Stimulated activated effector memory CD8-positive, alpha-beta T cell treated with anti-CD3 and anti-CD28 coated beads, Interleukin-12 subunit alpha, Interleukin-12 subunit beta, amount 100 ng/mL, for 72 hours (primary cell): ENCODE measurements around the gene TM9SF1.

ENCODE experiments used
- ATAC-seq: fragments of 150-1000 bp; cut with Tn5 transposase; 2 replicates; pipeline ENCODE4 v1.10.0; 2021
- DNase-seq, 2 donors: peaks; one replicate each; pipeline ENCODE4 v3.0.0; 2021 to 2022; ENCODE audit warnings: low spot score in 2 of 2
- H3K27ac Mint-ChIP-seq: one replicate; pipeline ENCODE4 v1.8.0; 2022; ENCODE audit warnings: mild to moderate bottlenecking, mixed read lengths
- H3K36me3 Mint-ChIP-seq: one replicate; pipeline ENCODE4 v1.8.0; 2022; ENCODE audit warnings: mild to moderate bottlenecking, mixed read lengths
- H3K4me1 Mint-ChIP-seq: one replicate; pipeline ENCODE4 v1.8.0; 2022; ENCODE audit warnings: mixed read lengths
- H3K4me3 Mint-ChIP-seq: one replicate; pipeline ENCODE4 v1.8.0; 2022; ENCODE audit warnings: mild to moderate bottlenecking, mixed read lengths
- H3K9me3 Mint-ChIP-seq: one replicate; pipeline ENCODE4 v1.8.0; 2022; ENCODE audit warnings: mixed read lengths

The TM9SF1 gene, protein sequence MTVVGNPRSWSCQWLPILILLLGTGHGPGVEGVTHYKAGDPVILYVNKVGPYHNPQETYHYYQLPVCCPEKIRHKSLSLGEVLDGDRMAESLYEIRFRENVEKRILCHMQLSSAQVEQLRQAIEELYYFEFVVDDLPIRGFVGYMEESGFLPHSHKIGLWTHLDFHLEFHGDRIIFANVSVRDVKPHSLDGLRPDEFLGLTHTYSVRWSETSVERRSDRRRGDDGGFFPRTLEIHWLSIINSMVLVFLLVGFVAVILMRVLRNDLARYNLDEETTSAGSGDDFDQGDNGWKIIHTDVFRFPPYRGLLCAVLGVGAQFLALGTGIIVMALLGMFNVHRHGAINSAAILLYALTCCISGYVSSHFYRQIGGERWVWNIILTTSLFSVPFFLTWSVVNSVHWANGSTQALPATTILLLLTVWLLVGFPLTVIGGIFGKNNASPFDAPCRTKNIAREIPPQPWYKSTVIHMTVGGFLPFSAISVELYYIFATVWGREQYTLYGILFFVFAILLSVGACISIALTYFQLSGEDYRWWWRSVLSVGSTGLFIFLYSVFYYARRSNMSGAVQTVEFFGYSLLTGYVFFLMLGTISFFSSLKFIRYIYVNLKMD

DNA sequence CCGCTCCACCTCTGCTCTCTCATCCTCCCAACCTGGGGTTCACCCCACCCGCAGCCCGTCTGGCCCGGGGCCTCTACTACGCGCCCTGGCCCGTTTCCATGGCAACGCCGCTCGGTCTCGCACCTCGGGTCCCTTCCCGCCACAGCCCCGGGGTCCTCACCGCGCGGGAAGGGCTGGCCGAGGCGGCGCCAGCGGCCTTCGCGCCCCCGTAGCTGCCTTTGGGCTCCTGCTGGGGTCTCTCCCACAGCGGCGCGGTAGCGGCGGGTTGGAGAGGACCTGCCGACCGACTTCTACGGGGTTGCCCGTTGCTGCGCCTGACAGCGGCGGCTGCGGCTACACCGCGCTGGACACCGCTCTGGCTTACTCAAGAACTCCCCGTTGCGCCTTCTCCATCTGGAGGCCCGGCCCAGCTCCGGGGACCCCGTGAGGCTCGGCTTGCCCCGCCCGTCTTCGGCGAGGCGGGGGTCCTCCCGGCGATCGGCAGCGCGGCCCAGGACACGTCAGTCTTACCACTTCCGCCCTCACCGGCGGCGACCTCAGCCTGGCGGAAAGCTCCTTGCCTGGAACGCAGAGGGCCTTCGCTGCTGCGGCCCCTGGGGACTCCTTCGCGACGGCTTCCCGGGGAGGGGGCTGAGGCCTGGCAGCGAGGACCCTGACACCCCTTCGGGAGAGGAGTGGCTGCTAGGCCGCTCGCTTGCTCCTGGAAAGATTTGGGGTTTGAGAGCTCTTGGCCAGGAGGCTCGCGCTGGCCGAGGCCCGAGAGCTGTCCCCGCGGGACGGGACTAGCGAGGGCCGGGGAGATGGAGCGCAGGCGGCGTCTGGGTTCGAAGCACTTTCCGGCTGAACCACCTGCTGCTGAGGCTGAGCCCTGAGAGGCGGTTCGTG lies at the start of gene TM9SF1:
TM9SF1 (minus strand) TSS at position 256 of the 885 bp plus-strand sequence. CDS start 422 bp downstream, outside the sequence.
- Mint-ChIP-seq H3K9me3 (peaks cover 4% of the 10 kb centered on the region), H3K36me3 (peaks cover 90% of the 10 kb centered on the region), H3K4me3 (peak within 1 kb of the TSS; percentile 78), H3K4me1 (peaks cover 51% of the 10 kb centered on the region), H3K27ac (peak within 1 kb of the TSS; percentile 99)
- ATAC-seq (peak; percentile 94), DNase-seq (peak; percentile 84 to 92)

DNA sequence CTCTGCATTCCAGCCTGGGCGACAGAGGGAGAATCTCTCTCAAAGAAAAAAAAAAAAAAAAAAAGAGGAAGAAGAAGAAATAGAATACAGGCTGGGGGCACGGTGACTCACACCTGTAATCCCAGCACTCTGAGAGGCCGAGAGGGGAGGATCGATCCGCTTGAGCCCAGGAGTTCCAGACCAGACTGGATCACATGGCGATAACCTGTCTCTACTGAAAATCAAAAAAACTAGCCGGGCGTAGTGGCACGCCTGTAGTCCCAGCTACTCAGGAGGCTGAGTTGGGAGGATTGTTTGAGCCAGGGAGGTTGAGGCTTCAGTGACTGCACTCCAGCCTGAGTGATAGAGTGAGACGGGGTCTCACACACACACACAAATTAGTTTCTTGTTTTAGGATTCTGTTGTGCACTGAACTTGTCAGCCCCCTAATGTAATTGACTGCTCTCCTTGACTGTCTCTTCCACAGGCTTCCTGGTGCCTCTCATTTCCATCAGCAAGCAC lies 48.1 kb upstream of the TM9SF1 start:
- H3K27ac Mint-ChIP-seq, result peak overlapping the region; percentile 98
- H3K4me1 Mint-ChIP-seq, result peaks cover 63% of the 10 kb centered on the region
- no peaks in the 10 kb centered on the region for H3K9me3 Mint-ChIP-seq
- ATAC-seq (no peak), DNase-seq (no peak)
- H3K36me3 Mint-ChIP-seq, result peaks cover 47% of the 10 kb centered on the region
- peak overlapping the region; percentile 91 for H3K4me3 Mint-ChIP-seq

DNA sequence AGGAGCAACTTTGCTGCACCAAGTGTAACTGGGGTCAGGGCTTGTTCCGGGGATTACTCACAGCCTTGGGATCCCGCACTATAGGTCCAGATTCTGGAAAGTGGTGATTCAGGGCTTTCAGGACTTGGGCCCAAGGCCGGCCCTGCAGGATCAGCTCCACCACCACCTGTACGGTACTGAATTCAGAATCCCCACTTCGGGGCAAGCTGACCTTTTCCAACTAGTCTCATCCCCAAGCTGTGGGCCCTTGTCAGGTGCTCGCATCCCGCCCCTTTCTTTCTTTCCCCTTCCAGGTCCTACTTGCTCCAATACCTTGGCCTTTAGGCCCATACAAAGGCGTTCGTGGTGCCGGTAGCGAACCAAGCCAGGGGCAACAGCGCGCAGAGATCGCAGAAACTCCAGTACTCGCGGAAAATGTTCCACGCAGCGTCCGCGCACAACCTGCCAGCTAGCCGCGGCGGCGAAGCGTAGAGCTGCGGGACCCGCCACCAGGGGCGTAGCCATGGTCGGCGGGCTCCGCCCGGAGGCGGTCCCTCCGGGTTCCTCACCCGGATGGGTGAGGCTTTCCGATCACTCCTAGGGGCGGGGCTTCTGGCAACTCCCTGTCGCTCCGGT lies 46.7 kb upstream of the TM9SF1 start:
- Mint-ChIP-seq H3K27ac (peak overlapping the region; percentile 98), H3K36me3 (peaks cover 62% of the 10 kb centered on the region), H3K9me3 (no peaks in the 10 kb centered on the region), H3K4me3 (peak overlapping the region; percentile 91), H3K4me1 (peaks cover 67% of the 10 kb centered on the region)
- DNase-seq (no peak), ATAC-seq (peak; percentile 88)

DNA sequence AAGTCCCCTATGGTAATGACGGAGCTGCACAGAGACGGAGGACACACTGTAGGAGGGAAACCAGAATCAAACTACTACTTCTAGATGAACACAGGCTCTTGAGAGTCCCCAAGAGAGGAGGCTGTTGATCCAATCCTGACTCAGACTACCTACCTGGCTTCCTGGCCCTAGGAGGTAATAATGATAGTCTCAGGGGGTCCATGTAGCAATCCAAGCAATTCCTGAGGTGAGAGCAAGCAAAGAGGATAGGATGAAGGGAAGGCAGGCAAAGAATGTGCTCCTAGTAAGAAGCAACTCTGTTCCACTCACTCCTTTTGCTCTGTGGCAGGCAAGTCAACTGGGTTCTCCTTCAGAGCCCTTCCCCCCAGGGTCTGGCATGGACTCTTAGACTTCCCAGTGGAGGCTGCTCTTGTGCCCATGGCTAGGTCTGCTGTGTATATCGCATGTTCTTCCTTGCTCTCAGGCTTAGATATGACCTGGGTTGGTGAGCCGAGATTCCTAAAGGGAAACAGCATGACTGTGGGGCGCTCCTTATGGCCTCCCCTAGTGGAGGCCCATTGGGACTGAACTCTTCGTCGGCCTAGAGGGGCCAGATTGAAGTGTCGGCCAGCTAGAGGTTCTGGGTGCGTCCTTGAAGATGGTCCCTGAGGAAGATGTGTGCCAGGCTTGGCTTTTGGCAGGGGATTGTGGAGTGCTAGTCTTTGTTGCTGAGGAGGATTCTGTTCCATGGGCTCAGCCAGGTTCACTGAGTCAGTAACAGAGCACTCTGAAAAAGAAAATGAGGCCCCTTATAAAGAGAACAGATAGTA lies 45.1 kb upstream of the TM9SF1 start:
- no peak for ATAC-seq
- Mint-ChIP-seq H3K4me3 (peak overlapping the region; percentile 91), H3K4me1 (peaks cover 76% of the 10 kb centered on the region), H3K27ac (peak overlapping the region; percentile 84), H3K9me3 (no peaks in the 10 kb centered on the region), H3K36me3 (peaks cover 76% of the 10 kb centered on the region)
- DNase-seq, result no peak

DNA sequence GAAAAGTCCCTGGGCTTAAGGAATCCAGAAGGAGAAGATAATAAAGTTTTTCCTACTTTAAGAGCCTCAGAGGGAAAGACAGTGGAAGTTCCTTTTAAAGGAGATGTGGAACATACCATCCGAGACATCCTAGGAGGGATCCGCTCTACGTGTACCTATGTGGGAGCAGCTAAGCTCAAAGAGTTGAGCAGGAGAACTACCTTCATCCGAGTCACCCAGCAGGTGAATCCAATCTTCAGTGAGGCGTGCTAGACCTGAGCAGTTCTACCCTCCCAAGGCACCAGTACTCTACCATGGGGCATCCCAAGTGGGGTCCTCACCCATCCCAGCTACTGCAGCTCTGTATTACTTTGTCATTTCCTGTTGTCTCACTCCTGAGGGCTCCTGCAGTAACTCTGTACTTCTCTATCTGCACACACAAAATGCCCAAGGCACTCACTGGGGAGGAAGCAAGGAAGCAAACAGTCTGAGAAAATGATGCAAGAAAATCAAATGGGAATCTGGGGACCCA lies 43.3 kb upstream of the TM9SF1 start:
- no peak overlapping the region for H3K4me3 Mint-ChIP-seq
- peaks cover 80% of the 10 kb centered on the region for H3K4me1 Mint-ChIP-seq
- peak overlapping the region; percentile 84 for H3K27ac Mint-ChIP-seq
- ATAC-seq, result no peak
- peaks cover 89% of the 10 kb centered on the region for H3K36me3 Mint-ChIP-seq
- DNase-seq, result no peak
- H3K9me3 Mint-ChIP-seq, result no peaks in the 10 kb centered on the region

DNA sequence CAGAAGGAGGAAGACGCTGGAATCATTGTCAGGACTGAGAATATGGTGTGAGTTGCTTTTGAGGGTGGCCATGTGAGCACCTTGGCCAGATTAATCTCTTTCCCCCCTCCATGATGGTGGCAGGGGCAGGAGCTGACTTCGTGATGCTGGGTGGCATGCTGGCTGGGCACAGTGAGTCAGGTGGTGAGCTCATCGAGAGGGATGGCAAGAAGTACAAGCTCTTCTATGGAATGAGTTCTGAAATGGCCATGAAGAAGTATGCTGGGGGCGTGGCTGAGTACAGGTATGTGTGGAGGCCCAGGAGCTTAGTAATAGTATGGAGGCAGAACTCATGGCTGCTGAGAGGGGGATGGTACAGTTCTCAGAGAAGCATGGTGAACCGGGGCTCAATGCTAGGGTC lies 42.9 kb upstream of the TM9SF1 start:
- Mint-ChIP-seq H3K9me3 (no peaks in the 10 kb centered on the region), H3K4me1 (peaks cover 79% of the 10 kb centered on the region), H3K27ac (peak overlapping the region; percentile 84), H3K36me3 (peaks cover 87% of the 10 kb centered on the region), H3K4me3 (no peak overlapping the region)
- no peak for ATAC-seq
- DNase-seq, result no peak

DNA sequence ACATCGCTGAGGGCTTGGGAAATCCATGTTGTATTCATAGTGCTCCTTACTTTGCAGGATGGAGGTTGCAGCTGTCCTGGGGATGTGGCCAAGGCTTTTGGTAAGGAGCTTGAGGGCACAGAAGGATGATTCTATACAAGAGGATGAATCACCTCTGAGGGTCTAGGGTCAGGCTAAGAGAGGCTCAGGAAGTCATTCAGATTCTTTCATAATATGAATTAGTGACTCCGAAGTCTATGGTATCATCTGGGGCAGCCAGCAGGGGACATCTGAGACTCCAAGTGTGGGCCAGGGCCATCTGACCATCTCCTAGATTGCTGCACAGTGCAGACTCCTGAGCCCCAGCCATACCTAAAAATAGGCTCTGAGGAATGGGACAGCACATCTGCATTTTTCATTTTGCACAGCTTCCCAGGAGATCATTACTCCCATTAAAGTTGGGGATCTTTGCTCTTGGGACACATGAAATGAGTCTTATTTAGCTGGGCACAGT lies 42.3 kb upstream of the TM9SF1 start:
- Mint-ChIP-seq H3K4me1 (peaks cover 72% of the 10 kb centered on the region), H3K36me3 (peaks cover 81% of the 10 kb centered on the region), H3K27ac (peak overlapping the region; percentile 84)

DNA sequence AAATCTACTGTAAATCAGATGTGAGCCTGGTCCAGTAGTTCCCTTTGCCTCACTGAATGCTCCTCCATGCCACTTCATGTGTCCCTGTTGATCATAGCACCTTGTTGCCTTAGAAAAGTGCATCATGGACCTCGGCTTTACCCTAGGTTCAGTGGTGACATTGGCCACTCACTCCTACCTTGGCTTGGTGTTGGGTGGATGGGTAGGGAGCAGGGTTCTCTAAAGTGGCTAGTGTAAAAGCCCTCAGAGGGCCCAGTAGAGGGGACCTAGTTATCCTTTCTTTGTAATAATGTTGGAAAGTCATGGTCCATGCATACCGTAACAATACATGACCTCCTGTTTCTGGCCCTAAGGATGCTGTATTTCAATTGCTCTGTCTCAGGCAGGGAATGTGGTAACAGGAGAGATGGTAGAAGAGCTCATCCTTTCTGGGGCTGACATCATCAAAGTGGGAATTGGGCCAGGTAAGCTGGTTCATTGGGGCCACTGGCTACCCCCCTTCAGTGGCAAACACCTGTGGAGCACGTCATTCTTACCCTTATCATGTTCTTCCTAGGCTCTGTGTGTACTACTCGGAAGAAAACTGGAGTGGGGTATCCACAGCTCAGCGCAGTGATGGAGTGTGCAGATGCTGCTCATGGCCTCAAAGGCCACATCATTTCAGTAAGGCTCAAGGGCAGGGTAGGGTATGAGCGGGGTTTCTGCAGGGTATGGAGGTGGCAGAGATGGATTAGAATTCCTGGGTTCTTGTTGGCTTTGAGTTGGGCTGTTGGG lies 41.6 kb upstream of the TM9SF1 start:
- DNase-seq, result no peak
- no peak for ATAC-seq
- peak overlapping the region; percentile 84 for H3K27ac Mint-ChIP-seq
- H3K36me3 Mint-ChIP-seq, result peaks cover 81% of the 10 kb centered on the region
- H3K4me3 Mint-ChIP-seq, result no peak overlapping the region
- no peaks in the 10 kb centered on the region for H3K9me3 Mint-ChIP-seq
- H3K4me1 Mint-ChIP-seq, result peaks cover 72% of the 10 kb centered on the region

More for the DNA sequence above, 42.3 kb upstream of the TM9SF1 start:
- no peak for DNase-seq
- ATAC-seq, result no peak
- H3K9me3 Mint-ChIP-seq, result no peaks in the 10 kb centered on the region
- no peak overlapping the region for H3K4me3 Mint-ChIP-seq

DNA sequence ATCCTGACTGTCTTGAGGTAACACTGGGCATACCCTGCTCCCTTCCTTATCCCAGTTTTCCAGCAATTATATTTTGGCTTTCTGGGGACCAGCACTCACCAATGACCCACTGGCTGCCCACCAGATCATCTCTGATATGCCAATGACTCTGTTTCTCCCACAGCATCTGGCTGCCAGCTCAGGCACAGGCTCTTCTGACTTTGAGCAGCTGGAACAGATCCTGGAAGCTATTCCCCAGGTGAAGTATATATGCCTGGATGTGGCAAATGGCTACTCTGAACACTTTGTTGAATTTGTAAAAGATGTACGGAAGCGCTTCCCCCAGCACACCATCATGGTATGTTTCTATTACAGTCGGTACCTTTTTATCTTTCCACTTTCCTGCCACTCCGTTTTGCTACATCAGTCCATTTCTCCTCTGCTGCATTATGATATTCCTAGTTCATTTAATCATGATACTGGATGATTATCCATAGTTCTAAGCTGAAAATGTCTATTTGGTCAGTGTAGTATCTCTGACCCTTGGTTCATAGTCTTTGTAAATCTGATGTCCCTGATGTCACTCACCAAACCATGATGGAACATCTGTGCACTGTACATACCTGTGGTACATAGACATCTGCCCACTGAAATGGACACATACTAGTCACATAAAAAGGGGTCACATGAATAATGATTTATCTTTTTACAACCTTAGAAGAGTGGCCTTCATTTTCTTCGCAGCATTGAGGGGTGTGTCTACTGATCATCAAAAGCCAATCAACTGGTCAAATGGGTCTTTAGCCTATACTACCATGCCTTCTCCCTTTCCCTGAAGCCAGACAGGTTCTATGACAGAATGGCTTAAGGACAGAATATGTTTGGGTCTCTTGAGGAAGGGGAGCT lies 40.8 kb upstream of the TM9SF1 start:
- DNase-seq (no peak), ATAC-seq (no peak)
- H3K9me3 Mint-ChIP-seq, result no peaks in the 10 kb centered on the region
- no peak overlapping the region for H3K4me3 Mint-ChIP-seq
- peak overlapping the region; percentile 84 for H3K27ac Mint-ChIP-seq
- H3K36me3 Mint-ChIP-seq, result peaks cover 76% of the 10 kb centered on the region
- H3K4me1 Mint-ChIP-seq, result peaks cover 70% of the 10 kb centered on the region

DNA sequence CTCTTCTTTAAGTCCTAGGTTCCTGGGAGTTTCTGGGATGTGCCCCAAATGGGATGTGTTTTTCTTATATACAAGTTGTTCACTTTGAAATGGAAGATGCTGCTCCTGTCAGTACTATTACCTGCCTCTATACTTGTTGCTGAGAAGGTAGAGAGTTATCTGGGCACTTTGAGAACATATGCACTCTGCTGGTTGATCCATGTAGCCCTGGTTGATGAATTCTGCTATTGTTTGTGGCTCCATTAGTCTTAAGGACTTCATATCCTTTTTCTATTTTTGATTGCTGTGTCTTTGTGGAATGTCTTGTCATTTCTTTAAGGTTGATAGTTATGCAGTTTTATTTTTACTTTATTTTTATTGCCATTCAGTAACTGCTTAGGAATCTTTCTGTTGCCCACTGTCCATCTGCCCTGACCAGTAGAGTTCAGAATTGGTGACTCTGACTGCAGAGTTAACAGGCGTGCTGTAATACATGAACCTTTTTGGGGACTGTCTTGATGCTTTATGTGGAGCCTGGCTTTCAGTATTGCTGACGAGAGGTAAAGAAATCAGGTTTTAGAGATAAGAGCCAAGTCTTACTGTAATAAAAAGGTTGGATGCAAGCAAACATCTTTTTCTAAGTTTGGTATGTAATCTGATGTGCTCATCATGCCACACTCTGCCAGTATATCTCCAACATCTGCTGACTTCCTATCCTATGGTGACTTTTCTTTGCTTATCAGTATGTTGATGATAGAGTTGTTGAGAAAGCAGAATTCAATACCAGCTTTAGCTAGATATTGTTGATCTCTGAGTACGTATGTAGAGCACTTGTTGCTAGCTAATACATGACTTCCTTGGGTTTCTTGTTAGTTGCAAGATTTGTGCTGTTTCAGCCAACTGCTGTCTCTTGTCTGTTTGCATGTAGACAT lies 39.1 kb upstream of the TM9SF1 start:
- H3K4me1 Mint-ChIP-seq, result peaks cover 54% of the 10 kb centered on the region
- peaks cover 76% of the 10 kb centered on the region for H3K36me3 Mint-ChIP-seq
- H3K4me3 Mint-ChIP-seq, result peak overlapping the region; percentile 84
- H3K27ac Mint-ChIP-seq, result peak overlapping the region; percentile 67
- no peak for DNase-seq
- no peak for ATAC-seq
- H3K9me3 Mint-ChIP-seq, result no peaks in the 10 kb centered on the region

DNA sequence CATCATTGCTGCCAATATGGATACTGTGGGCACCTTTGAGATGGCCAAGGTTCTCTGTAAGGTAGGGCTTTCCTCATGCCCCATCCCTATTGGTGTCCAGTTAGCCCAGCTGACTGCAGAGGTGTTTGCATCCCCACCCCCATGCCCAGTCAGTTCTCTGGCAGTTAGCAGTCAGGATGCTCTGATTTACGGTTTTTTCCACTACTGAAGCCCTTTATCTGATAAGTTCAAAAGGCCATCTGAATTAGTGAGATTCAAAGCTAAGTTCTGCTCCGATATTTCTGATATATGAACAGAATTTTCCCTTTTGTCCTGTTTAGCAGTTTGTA lies 38.3 kb upstream of the TM9SF1 start:
- DNase-seq (no peak), ATAC-seq (no peak)
- Mint-ChIP-seq H3K9me3 (no peaks in the 10 kb centered on the region), H3K27ac (peak overlapping the region; percentile 86), H3K36me3 (peaks cover 76% of the 10 kb centered on the region), H3K4me3 (peak overlapping the region; percentile 84), H3K4me1 (peaks cover 47% of the 10 kb centered on the region)
